ENCODE results near the gene AKNA.

GRCh38 chr9:114356792-114357191 lies 31.0 kb downstream of the AKNA start:
- TF ChIP-seq JUND (IDR thresholded peaks at IDR 0.05), result no peak
- TF ChIP-seq CTCF (IDR thresholded peaks at IDR 0.05), result no peak
- TF ChIP-seq PBX3 (IDR thresholded peaks at IDR 0.05), result no peak
- no peak for TF ChIP-seq TAF1 (IDR thresholded peaks at IDR 0.05; ENCODE audit: borderline replicate concordance, low read depth, low read length)
- TF ChIP-seq TEAD4 (IDR thresholded peaks at IDR 0.05; ENCODE audit: borderline replicate concordance, insufficient read depth), result no peak
- TF ChIP-seq TCF12 (IDR thresholded peaks at IDR 0.05), result no peak
- TF ChIP-seq, protein P1, sequence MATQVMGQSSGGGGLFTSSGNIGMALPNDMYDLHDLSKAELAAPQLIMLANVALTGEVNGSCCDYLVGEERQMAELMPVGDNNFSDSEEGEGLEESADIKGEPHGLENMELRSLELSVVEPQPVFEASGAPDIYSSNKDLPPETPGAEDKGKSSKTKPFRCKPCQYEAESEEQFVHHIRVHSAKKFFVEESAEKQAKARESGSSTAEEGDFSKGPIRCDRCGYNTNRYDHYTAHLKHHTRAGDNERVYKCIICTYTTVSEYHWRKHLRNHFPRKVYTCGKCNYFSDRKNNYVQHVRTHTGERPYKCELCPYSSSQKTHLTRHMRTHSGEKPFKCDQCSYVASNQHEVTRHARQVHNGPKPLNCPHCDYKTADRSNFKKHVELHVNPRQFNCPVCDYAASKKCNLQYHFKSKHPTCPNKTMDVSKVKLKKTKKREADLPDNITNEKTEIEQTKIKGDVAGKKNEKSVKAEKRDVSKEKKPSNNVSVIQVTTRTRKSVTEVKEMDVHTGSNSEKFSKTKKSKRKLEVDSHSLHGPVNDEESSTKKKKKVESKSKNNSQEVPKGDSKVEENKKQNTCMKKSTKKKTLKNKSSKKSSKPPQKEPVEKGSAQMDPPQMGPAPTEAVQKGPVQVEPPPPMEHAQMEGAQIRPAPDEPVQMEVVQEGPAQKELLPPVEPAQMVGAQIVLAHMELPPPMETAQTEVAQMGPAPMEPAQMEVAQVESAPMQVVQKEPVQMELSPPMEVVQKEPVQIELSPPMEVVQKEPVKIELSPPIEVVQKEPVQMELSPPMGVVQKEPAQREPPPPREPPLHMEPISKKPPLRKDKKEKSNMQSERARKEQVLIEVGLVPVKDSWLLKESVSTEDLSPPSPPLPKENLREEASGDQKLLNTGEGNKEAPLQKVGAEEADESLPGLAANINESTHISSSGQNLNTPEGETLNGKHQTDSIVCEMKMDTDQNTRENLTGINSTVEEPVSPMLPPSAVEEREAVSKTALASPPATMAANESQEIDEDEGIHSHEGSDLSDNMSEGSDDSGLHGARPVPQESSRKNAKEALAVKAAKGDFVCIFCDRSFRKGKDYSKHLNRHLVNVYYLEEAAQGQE (IDR thresholded peaks at IDR 0.05; ENCODE audit: low read depth, low read length), result no peak
- TF ChIP-seq POLR2AphosphoS5 (IDR thresholded peaks at IDR 0.05; ENCODE audit: low read depth, low read length), result no peak
- TF ChIP-seq USF2 (IDR thresholded peaks at IDR 0.05; ENCODE audit: borderline replicate concordance, low read depth, low read length), result no peak
- TF ChIP-seq RAD21 (IDR thresholded peaks at IDR 0.05; ENCODE audit: low read length), result no peak
